ENCODE results near the gene TANGO6. TPM values are rescaled to one million over a fixed set of nuclear protein-coding genes. Genes with fewer than 3 reads are reported as not detected.
"Not testable (repeated sequence)": the region's sequence is repeated elsewhere in the genome, so short reads cannot be mapped to it uniquely, and the experiment has no call there.

Gene TANGO6
- 9.3 TPM for total RNA-seq
- long read RNA-seq, full-length matches to known transcripts = 3 of 3 reads
- long read RNA-seq, partial matches to known transcripts = 0 of 3 reads
- long read RNA-seq, other reads (novel, unspliced or antisense) = 0 of 3 reads

DNA sequence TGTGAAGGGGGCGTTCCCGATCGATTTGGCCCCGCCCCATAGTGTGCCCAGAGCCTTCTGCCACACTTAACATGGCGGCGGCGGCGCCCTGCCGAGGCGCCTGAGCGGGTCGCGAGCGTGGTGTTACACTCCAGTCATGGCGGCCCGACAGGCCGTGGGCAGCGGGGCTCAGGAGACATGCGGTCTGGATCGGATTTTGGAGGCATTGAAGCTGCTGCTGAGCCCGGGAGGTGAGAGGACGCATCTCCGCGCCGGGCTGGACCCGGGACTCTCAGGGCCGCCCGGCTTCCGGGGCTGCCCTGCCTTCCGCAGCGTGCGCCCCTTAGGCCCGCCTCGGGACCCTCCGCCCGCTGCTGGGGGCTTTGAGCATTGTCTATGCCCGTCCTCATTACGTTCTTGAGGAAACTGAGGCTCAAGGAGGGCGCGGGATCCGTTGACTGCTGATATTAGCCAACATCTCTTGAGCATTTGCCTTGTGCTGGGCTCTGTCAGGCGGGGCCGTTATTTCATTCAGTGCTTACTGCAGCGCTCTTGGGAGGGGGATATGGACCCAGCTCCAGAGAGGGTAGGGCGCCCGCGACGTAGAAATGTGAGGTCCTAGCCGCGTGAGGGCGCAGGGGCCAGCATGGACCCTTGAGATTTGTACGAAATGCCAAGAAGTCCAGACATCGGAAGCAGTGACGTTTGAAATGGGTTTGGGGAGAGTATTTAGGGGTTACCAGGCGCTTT lies at the start of gene TANGO6:
TSS of gene TANGO6 (plus strand) at position 50 of the 729 bp plus-strand sequence. CDS start at position 137, 87 bp downstream.
- peak; percentile 93 for DNase-seq (ENCODE audit: missing footprints)
- intact Hi-C loops (cut with DNase I) = loop anchor here (2.0 kb wide), 1 partner anchor 315 kb away; no protein-coding TSS in a partner anchor

DNA sequence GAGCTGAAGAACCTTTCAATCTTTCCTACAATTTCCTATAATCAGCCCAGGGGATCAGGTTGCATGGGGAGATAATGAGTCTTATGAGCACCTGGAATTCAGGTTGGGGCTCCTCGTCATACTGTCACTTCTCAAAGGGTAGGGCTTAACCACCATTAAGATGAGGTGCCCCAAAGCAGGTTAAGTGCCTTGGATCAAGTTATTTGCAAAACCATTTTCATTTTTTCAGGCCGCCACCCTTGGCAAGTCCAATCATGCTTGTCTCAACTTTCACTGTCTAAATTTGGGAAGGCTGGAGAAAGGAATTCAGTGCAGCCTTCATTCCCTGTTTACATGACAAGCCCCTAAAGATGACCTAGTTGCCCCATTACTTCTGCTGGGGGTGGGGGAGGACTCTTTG lies 44.9 kb upstream of the TANGO6 start:
- ATAC-seq (no peak), DNase-seq (ENCODE audit: missing footprints) (no peak)
- intact Hi-C loops (cut with DNase I) = no loop called here

More for the DNA sequence above, at the start of gene TANGO6:
- peak; percentile 99 for ATAC-seq

DNA sequence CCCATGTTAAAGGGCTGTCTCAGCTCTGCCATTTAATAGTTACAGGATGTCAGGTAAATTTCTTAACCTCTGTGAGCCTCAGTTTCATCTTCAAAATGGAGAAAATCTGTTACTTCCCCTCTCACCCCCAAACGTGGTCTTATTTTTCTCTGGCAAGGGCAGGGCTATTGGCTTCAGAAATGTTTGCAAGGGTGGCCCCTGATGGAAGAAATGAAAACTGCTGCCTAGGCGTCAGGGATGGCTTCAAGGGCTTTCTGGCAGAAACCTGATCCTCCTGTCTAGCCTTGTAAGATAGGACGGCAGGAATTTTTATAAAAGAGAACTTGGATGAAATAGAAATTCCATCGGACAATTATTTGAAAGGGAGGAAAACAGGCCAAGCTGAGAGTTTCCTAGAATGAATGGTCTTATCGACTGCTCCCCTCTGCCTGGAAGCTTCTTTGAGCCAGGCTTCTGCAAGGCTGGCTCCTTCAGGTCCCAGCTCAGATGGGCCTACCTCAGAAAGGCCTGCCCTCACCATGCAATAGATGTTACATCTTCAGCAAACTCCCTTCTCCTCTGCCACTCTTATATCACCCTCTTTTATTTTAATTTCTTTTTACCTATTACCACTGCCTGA lies 43.0 kb upstream of the TANGO6 start:
- ATAC-seq = no peak
- intact Hi-C loops (cut with DNase I) = loop anchor here (2.0 to 10.0 kb wide), 2 partner anchors 96 to 272 kb away; no protein-coding TSS in a partner anchor
- DNase-seq (ENCODE audit: missing footprints) = no peak

DNA sequence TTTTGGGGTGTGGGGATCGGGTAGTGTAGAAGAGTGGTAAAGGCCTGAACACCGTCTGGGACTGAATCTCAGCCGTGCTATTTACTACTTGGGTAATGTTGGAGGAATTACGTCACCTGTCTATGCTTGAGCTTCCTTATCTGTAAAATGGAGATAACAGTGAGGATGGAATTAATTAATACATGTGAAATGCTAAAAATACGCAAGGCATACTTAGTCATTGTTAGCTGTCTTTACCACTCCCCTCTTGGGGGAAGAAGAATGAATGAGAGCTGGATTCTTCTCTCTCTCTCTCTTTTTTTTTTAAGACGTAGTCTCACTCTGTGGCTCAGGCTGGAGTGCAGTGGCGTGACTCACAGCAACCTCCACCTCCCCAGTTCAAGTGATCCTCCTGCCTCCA lies 41.1 kb upstream of the TANGO6 start:
- intact Hi-C loops (cut with DNase I) = loop anchor here (10.0 kb wide), 1 partner anchor 97 kb away; no protein-coding TSS in a partner anchor
- DNase-seq (ENCODE audit: missing footprints) (no peak), ATAC-seq (no peak)

DNA sequence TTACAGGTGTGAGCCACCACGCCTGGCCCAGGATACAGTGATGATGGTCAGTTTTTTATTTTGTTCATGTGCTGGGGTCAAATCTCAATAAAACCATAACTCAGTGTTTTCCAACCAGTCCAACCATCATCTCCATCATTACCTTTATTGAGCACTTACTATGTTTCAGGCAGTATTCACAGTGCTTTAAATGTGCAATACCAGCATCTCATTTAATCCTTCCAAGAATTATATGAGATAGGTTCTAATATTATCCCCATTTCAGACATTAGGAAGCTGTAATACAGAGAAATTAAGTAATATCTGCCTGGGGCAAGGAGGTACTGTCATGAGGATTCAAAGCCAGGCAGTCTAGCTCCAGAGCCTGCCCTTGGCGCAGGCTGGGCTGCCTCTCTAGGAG lies 36.9 kb upstream of the TANGO6 start:
- DNase-seq (ENCODE audit: missing footprints) (no peak), ATAC-seq (no peak)
- intact Hi-C loops (cut with DNase I) = loop anchor here (10.0 kb wide), 1 partner anchor 102 kb away; no protein-coding TSS in a partner anchor

DNA sequence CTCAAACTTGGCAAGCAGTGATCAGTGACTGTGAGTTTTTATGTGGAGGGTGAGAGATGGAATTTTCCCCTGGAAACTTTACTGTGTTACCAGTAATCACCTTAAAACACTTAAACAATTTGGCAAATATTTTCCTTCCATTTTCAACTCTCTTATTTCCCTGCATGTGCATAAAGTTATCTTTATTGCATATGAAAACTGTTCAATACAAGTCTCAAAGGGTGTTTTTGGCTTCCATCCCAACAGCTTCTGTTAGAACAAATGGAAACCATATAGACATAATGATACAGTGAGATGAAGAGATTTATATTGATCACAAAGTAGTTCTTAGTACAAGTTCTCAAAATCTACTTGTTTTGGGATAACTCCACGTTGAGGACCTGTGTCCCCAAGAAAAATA lies 36.4 kb upstream of the TANGO6 start:
- DNase-seq (ENCODE audit: missing footprints) = no peak
- intact Hi-C loops (cut with DNase I) = loop anchor here (10.0 kb wide), 1 partner anchor 102 kb away; no protein-coding TSS in a partner anchor
- no peak for ATAC-seq

DNA sequence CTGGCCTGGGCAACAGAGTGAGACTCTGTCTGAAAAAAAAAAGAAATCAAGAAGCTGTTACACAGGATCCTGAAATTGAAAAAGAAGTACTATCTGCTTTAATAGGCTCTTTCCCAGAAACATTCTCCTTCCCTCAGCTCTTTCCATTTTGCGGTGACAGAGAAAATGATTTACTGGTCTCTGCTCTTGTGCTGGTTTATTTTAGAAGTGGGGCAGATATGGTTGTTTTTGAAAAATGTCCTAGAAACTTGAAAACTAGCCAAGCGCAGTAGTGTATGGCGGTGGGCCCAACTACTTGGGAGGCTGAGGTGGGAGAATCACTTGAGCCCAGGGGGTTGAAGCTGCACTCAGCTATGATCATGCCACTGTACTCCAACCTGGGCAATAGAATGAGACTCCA lies 28.8 kb upstream of the TANGO6 start:
- no peak for ATAC-seq

DNA sequence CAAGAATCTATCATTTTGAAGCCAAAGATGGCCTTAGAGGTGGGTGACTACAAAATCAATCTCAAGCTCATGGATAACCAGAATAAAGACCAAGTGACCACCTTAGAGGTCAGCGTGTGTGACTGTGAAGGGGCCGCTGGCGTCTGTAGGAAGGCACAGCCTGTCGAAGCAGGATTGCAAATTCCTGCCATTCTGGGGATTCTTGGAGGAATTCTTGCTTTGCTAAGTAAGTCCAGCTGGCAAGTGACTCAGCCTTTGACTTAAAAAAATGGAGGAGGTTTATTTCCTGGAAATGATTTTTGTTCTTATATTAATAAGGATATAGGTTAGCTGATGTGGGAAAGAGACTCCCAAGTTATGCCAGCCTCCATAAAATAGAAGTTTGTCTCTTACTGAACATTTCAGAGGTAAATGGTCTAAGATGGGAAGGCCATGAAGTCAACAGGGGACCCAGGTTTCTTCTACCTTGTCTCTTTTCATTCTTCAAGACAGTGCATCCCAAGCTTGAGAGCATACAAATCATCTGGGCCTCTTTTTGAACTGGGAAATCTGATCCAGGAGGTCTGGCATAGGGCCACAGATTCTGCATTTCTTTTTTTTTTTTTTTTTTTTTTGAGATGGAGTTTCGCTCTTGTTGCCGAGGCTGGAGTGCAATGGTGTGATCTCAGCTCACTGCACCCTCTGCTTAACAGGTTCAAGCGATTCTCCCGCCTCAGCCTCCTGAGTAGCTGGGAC lies 19.8 kb upstream of the TANGO6 start:
- no peak for ATAC-seq
- no peak for DNase-seq (ENCODE audit: missing footprints)
- intact Hi-C loops (cut with DNase I) = no loop called here

More for the DNA sequence above, 28.8 kb upstream of the TANGO6 start:
- no peak for DNase-seq (ENCODE audit: missing footprints)
- intact Hi-C loops (cut with DNase I) = no loop called here

DNA sequence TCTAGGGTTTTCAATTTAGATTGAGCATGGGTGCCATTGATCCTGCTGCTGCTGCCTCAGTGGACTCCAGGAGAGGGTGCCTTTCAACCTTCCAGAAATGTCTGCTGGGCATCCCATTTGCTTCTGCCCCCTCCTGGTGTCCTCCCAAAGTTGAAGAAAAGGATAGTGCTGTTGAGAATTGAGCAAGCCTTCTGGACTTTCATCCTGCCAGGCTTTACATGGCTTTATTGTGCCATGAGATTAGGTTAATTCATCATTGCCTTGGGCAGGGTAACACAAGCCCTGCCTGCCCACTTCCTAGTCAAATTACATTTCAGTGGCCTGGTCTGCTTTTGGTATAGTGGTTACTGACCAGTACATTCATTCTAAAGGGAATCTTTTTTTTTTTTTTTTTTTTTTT lies 17.9 kb upstream of the TANGO6 start:
- no peak for DNase-seq (ENCODE audit: missing footprints)
- intact Hi-C loops (cut with DNase I) = no loop called here
- ATAC-seq = no peak

DNA sequence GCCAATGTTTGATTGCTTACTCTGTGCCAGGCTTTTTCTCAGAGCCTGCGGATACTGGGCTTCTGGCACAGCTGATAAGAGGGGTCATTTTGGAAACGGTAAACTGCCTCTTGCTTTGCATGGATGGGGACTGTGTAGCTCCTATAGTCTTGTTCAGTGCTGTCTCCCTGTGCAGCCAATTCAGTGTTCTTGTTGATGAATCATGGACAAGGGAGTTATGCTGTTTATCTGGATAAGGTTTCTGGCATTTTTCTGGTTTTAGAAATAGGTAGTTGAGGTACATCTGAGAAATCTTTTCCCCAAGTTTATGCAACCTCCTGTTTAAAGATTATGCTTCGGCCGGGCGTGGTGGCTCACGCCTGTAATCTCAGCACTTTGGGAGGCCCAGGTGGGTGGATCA lies 16.7 kb upstream of the TANGO6 start:
- DNase-seq (ENCODE audit: missing footprints) = no peak
- intact Hi-C loops (cut with DNase I) = no loop called here
- no peak for ATAC-seq

DNA sequence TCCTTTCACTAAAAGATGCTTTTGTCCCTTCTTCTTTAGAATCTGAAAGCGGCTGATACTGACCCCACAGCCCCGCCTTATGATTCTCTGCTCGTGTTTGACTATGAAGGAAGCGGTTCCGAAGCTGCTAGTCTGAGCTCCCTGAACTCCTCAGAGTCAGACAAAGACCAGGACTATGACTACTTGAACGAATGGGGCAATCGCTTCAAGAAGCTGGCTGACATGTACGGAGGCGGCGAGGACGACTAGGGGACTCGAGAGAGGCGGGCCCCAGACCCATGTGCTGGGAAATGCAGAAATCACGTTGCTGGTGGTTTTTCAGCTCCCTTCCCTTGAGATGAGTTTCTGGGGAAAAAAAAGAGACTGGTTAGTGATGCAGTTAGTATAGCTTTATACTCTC lies 10.1 kb upstream of the TANGO6 start:
- intact Hi-C loops (cut with DNase I) = no loop called here
- no peak for ATAC-seq
- no peak for DNase-seq (ENCODE audit: missing footprints)

DNA sequence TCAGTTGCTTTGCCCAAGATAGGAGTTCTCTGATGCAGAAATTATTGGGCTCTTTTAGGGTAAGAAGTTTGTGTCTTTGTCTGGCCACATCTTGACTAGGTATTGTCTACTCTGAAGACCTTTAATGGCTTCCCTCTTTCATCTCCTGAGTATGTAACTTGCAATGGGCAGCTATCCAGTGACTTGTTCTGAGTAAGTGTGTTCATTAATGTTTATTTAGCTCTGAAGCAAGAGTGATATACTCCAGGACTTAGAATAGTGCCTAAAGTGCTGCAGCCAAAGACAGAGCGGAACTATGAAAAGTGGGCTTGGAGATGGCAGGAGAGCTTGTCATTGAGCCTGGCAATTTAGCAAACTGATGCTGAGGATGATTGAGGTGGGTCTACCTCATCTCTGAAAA lies 8.8 kb upstream of the TANGO6 start:
- no peak for ATAC-seq
- no peak for DNase-seq (ENCODE audit: missing footprints)
- intact Hi-C loops (cut with DNase I) = no loop called here

DNA sequence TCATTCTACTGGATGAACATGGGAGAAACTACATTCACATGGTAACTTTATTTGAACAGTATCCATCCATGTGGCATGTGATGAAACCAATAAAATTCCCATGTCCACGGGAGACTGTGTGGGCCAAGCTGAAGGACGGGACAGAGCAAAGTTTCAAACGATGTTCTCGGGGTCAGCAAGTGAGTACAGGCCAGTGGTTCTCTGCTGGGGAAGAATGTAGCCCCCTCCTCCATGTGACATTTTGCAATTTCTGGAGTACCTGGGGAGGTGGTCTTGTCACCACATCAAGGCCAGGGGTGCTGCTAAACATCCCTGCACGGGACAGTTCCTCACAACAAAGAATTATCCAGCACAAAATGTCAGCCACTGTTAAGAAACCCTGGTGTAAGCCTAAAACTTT lies 7.4 kb upstream of the TANGO6 start:
- DNase-seq (ENCODE audit: missing footprints) = no peak
- intact Hi-C loops (cut with DNase I) = no loop called here
- ATAC-seq = no peak

DNA sequence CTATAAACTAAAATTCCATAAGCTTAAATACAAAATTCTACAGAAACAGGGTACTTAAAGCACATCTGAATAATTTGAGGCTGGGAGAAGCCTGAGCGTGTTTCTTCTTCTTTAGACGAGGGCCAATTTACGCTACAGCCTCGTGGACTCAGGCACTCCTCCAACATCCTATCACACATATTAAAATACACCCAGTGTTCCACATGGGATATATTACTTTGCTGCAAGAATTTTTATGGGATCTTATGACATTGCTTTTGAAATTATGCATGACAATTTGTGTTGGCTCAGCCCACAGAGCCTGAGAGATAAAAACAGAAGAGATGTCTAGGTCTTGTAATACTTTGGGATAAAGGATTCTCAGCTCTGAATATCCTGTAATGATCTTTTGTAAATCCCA lies 3.5 kb upstream of the TANGO6 start:
- DNase-seq (ENCODE audit: missing footprints) (no peak), ATAC-seq (no peak)
- intact Hi-C loops (cut with DNase I) = no loop called here

DNA sequence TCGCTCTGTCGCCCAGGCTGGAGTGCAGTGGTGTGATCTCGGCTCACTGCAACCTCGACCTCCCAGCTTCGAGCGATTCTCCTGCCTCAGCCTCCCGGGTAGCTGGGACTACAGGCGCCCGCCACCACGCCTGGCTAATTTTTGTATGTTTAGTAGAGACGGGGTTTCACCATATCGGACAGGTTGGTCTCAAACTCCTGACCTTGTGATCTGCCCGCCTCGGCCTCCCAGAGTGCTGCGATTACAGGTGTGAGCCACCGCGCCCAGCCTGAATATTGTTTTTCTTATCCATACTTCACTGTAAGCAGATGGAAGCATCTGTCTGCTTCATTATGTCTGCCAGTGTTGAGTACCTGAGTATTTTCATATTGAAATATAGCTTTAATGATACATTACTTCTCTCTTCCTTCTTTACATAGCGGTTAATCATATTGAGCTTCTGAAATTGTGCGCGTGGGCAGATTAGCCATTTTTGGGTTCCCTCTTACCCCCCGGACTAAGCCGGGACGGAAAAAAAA lies 308 bp upstream of the TANGO6 start:
- intact Hi-C loops (cut with DNase I) = loop anchor here (2.0 kb wide), 1 partner anchor 314 kb away; no protein-coding TSS in a partner anchor
- not testable (repeated sequence) for DNase-seq (ENCODE audit: missing footprints); ATAC-seq

DNA sequence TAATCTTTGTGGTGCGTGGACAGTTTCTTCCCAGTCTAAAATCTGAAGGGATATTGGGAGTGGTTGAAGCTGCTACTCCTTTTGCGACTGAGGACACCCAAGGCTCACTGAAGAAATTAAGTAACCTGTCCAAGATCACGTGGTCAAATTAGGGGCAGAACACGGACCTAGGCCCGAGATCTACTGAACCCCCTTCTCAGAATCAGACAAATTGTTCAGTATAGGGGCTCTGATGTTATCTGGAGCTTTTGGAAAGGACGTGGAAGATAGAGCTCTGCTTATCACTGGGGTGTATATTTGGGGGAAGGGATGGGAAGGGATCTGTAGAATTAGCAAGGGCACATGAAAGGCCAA lies 857 bp downstream of the TANGO6 start:
- ATAC-seq = no peak

DNA sequence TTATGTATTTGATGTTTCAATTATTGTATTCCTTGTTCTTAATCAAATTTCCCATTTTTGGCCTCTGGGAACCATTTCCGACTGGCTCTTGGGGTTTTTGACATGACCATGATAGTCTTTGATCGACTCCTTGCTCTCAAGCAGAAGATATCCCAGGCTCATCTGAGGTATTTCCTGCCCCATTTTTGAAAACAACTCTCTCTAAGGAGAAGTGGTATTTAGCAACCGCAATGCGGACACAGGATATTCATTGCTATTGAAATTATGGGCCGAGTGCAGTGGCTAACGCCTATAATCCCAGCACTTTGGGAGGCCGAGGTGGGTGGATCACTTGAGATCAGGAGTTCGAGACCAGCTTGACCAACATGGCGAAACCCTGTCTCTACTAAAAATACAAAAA lies 5.5 kb downstream of the TANGO6 start:
- DNase-seq (ENCODE audit: missing footprints) (no peak), ATAC-seq (no peak)
- intact Hi-C loops (cut with DNase I) = loop anchor here (5.0 kb wide), 1 partner anchor 274 kb away; no protein-coding TSS in a partner anchor

More for the DNA sequence above, 857 bp downstream of the TANGO6 start:
- DNase-seq (ENCODE audit: missing footprints) = no peak
- intact Hi-C loops (cut with DNase I) = no loop called here

DNA sequence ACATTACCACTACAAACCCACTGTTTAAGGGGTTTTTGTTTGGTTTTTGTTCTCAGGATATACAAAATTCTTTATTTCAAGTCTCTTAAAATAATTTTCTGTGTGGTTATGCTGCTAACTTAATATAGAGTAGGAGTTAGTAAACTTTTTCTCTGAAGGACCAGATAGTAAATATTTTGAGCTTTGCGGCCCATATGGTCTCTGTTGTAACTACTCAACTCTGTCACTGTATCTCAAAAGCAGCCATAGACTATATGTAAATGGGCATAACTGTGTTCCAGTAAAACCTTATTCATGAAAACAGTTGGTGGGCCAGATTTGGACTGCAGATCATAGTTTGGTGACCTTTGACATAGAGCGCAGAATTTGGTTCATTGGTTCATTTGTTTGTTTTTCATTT lies 7.2 kb downstream of the TANGO6 start:
- no peak for DNase-seq (ENCODE audit: missing footprints)
- ATAC-seq = no peak
- intact Hi-C loops (cut with DNase I) = no loop called here

DNA sequence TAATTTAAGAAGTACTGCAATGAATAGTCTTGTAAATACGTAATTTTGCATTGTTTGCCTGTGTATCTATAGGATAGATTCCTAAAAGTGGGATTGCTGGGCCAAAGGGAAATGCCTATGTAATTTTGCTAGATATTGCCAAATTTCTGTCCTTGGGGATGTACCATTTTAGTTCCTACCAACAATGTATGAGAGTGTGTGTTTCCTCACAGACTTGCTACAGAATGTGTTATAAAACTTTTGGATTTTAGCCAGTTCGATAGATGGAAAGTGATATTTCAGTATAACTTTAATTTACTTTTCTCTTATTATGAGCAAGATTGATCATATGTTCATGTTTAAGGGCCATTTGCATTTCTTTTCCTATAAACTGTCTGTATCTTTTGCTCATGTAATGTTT lies 8.3 kb downstream of the TANGO6 start:
- intact Hi-C loops (cut with DNase I) = no loop called here
- no peak for ATAC-seq

More for the DNA sequence above, 8.3 kb downstream of the TANGO6 start:
- DNase-seq (ENCODE audit: missing footprints) = no peak
